ENCODE data around the gene DISC1. TPM values are rescaled to one million over a fixed set of nuclear protein-coding genes. Genes with fewer than 3 reads are reported as not detected.
"Not testable (repeated sequence)": the region's sequence is repeated elsewhere in the genome, so short reads cannot be mapped to it uniquely, and the experiment has no call there.

The DISC1 gene
- total RNA-seq, 2 donors from 2014 or later, result 2.3 to 7.0 TPM

GRCh38 chr1:231903586-231904081 lies 277.0 kb downstream of the DISC1 start:
- ATAC-seq, result no peak
- WGBS, 2 donors, result 74 to 79% methylated on average over 4 of the region's 4 CpGs
- TF ChIP-seq, protein P1, sequence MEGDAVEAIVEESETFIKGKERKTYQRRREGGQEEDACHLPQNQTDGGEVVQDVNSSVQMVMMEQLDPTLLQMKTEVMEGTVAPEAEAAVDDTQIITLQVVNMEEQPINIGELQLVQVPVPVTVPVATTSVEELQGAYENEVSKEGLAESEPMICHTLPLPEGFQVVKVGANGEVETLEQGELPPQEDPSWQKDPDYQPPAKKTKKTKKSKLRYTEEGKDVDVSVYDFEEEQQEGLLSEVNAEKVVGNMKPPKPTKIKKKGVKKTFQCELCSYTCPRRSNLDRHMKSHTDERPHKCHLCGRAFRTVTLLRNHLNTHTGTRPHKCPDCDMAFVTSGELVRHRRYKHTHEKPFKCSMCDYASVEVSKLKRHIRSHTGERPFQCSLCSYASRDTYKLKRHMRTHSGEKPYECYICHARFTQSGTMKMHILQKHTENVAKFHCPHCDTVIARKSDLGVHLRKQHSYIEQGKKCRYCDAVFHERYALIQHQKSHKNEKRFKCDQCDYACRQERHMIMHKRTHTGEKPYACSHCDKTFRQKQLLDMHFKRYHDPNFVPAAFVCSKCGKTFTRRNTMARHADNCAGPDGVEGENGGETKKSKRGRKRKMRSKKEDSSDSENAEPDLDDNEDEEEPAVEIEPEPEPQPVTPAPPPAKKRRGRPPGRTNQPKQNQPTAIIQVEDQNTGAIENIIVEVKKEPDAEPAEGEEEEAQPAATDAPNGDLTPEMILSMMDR (IDR thresholded peaks at IDR 0.05), result no peak
- TF ChIP-seq POLR2A (IDR thresholded peaks at IDR 0.05), result no peak
- H3K4me3 ChIP-seq, result no peak overlapping the region
- no peaks in the 10 kb centered on the region for H3K27me3 ChIP-seq
- no peak for DNase-seq
- H3K27ac ChIP-seq, result no peak overlapping the region
- H3K4me1 ChIP-seq, result no peaks in the 10 kb centered on the region
- H3K9me3 ChIP-seq, result no peaks in the 10 kb centered on the region
- intact Hi-C loops (cut with DNase I), result no loop called here
- H3K36me3 ChIP-seq (replicated peaks in 1 of 2; ENCODE audit: insufficient read depth in 1 of 2, low read depth in 2 of 2), result no peaks in the 10 kb centered on the region

- ATAC-seq; DNase-seq; intact Hi-C loops (cut with DNase I); H3K9me3 ChIP-seq; H3K4me3 ChIP-seq; H3K36me3 ChIP-seq (replicated peaks in 1 of 2; ENCODE audit: insufficient read depth in 1 of 2, low read depth in 2 of 2); H3K4me1 ChIP-seq; H3K27me3 ChIP-seq; H3K27ac ChIP-seq: not testable (repeated sequence)
- WGBS, 2 donors, result 87 to 89% methylated on average over 2 of the region's 2 CpGs
Measured at GRCh38 chr1:231907310-231907709, 280.7 kb downstream of the DISC1 start.

- 79 to 81% methylated on average over 7 of the region's 7 CpGs for WGBS, 2 donors
- H3K4me3 ChIP-seq, result no peak overlapping the region
- no peaks in the 10 kb centered on the region for H3K27me3 ChIP-seq
- ATAC-seq (no peak), DNase-seq (no peak)
- H3K9me3 ChIP-seq, result no peaks in the 10 kb centered on the region
- intact Hi-C loops (cut with DNase I), result no loop called here
- no peaks in the 10 kb centered on the region for H3K36me3 ChIP-seq (replicated peaks in 1 of 2; ENCODE audit: insufficient read depth in 1 of 2, low read depth in 2 of 2)
- TF ChIP-seq, protein P1 (IDR thresholded peaks at IDR 0.05), result no peak
- no peak for TF ChIP-seq POLR2A (IDR thresholded peaks at IDR 0.05)
- H3K27ac ChIP-seq, result no peak overlapping the region
- H3K4me1 ChIP-seq, result no peaks in the 10 kb centered on the region
Measured at GRCh38 chr1:231913493-231913892, 286.9 kb downstream of the DISC1 start.

DNA sequence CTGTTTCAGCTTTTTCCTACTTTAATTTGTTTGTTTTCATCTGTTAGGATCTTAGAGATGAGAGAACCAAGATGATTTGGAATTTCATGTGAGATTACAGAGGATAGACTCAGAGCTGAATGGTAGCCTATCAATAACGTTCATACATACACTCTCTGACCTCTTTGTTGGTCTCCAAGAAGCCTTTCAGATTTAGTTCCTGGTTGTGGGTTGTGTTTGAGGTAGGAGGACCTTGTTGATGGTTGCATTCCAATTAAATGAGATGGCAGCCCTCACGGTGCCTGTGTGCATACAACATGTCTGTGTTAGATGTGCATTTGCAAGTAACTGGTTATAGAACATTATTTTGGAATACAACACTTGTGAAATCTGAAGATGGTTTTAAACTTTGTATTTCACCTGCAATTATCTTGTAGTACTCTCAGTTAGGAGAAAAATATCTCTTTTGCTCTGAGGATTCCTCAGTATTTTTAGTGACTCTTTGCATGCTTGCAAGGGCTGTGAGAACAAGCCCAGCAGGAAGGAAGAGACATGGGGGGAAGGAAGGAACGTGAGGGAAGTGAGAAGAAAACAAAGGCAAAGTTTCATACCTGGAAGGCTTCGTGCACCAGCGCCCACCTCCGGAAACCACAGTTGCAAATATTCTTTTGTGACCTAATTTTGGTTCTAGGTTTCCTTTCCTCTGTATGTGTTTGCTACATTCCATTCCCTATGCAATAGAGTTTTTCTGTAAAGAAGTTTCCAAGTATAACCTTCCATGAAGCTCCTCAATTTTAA lies 291.8 kb downstream of the DISC1 start:
- Histone ChIP-seq H3K27ac (no peak overlapping the region), H3K4me3 (no peak overlapping the region), H3K4me1 (no peaks in the 10 kb centered on the region), H3K36me3 (replicated peaks in 1 of 2; ENCODE audit: insufficient read depth in 1 of 2, low read depth in 2 of 2) (no peaks in the 10 kb centered on the region), H3K9me3 (no peaks in the 10 kb centered on the region), H3K27me3 (no peaks in the 10 kb centered on the region)
- no peak for TF ChIP-seq POLR2A (IDR thresholded peaks at IDR 0.05)
- TF ChIP-seq, protein P1 (IDR thresholded peaks at IDR 0.05), result no peak
- no peak for DNase-seq
- intact Hi-C loops (cut with DNase I), result no loop called here
- WGBS, 2 donors, result 56 to 58% methylated on average over 6 of the region's 6 CpGs
- no peak for ATAC-seq

DNA sequence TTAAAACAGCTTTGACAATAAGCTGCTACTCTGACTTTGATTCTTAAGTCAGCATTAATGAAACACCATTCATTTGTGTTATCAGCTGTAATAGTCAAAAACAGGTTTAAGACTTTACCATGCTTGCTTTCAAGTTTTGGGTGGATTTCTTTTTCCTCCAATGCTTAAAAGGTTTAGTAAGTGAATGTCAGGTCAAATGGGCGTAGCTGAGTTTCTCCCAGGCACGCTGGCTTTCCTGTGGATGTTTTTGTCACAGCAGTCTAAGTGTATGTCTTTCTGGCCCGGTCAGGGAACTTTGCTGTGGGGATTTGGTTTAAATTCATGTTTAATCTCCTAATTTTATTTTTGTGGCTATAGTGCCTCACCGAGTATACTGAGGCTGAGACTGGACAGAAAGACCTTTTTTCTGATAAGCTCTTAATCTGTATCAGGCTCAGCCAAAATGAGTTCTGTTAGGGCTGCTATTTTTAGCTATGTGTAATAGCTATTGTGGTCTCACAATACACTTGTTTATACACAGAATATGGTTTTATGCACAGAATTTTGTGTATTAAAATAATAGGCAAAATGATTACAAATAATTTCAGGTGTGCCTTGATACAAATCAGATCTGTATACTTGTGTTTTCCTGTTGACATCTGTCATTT lies 292.8 kb downstream of the DISC1 start:
- H3K4me3 ChIP-seq, result no peak overlapping the region
- no peaks in the 10 kb centered on the region for H3K9me3 ChIP-seq
- H3K36me3 ChIP-seq (replicated peaks in 1 of 2; ENCODE audit: insufficient read depth in 1 of 2, low read depth in 2 of 2), result no peaks in the 10 kb centered on the region
- intact Hi-C loops (cut with DNase I), result no loop called here
- H3K4me1 ChIP-seq, result no peaks in the 10 kb centered on the region
- ATAC-seq (no peak), DNase-seq (no peak)
- TF ChIP-seq, protein P1 (IDR thresholded peaks at IDR 0.05), result no peak
- TF ChIP-seq POLR2A (IDR thresholded peaks at IDR 0.05), result no peak
- WGBS, 2 donors, result 52 to 61% methylated on average over 4 of the region's 4 CpGs
- no peak overlapping the region for H3K27ac ChIP-seq
- H3K27me3 ChIP-seq, result no peaks in the 10 kb centered on the region
